ENCODE measurements around the gene TEX52. TPM values are rescaled to one million over a fixed set of nuclear protein-coding genes. Genes with fewer than 3 reads are reported as not detected.

Gene TEX52
- total RNA-seq, 4 donors from 2014 or later, result not detected

DNA sequence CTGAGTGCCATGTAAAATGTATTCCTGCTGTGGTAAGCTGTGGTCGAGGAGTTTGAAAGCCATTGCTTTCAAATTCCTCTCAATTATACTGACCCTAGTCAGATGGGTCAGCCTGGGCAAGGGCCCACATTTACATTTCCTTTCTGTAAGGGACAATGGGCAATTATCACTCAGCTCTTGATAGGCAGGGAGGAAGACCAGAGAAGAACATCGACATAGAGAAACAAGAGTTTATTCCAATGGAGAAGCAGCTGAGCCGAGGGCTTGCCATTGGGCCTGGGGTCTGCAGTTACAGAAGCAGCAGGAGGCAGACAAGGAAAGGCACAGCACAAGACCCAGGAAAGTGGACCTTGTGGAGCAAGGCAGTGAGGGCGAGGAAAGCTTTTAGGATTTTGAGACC, 31.7 kb downstream of the TEX52 start:
- H3K27ac ChIP-seq, result no peak overlapping the region
- DNase-seq, result no peak
- WGBS, 2 donors, result 71 to 83% methylated on average over 4 of the region's 4 CpGs
- H3K4me3 ChIP-seq (replicated peaks in 1 of 3), result no peak overlapping the region
- H3K9me3 ChIP-seq, result no peaks in the 10 kb centered on the region
- intact Hi-C loops (cut with DNase I), result no loop called here
- TF ChIP-seq POLR2A (IDR thresholded peaks at IDR 0.05), result no peak
- TF ChIP-seq, protein P1, sequence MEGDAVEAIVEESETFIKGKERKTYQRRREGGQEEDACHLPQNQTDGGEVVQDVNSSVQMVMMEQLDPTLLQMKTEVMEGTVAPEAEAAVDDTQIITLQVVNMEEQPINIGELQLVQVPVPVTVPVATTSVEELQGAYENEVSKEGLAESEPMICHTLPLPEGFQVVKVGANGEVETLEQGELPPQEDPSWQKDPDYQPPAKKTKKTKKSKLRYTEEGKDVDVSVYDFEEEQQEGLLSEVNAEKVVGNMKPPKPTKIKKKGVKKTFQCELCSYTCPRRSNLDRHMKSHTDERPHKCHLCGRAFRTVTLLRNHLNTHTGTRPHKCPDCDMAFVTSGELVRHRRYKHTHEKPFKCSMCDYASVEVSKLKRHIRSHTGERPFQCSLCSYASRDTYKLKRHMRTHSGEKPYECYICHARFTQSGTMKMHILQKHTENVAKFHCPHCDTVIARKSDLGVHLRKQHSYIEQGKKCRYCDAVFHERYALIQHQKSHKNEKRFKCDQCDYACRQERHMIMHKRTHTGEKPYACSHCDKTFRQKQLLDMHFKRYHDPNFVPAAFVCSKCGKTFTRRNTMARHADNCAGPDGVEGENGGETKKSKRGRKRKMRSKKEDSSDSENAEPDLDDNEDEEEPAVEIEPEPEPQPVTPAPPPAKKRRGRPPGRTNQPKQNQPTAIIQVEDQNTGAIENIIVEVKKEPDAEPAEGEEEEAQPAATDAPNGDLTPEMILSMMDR (IDR thresholded peaks at IDR 0.05), result no peak
- no peaks in the 10 kb centered on the region for H3K27me3 ChIP-seq
- peaks cover 64 to 88% of the 10 kb centered on the region in 2 donors for H3K36me3 ChIP-seq
- H3K4me1 ChIP-seq, result no peaks in the 10 kb centered on the region

DNA sequence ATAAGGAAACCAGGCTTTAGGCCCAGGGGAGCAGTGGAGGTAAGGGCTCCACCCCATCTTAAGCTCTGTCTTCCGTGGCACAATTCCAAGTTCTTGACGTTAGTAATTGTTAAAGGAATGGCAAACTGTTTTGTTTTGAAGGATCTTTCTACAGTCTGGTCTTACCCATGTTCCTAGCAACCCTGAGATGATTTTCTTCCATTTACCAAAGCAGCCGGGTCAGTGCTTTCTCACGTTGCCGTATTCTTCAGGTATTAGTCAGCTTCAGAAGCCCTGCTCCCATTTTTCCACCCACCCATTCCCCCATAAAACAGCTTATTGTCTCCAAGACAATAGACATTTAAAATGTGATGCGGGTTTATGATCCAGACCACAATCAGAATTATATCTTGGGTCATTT, 32.3 kb downstream of the TEX52 start:
- Histone ChIP-seq H3K27ac (no peak overlapping the region), H3K27me3 (no peaks in the 10 kb centered on the region), H3K4me1 (no peaks in the 10 kb centered on the region), H3K9me3 (no peaks in the 10 kb centered on the region), H3K36me3 (peaks cover 67 to 85% of the 10 kb centered on the region in 2 donors), H3K4me3 (replicated peaks in 1 of 3) (no peak overlapping the region)
- no peak for DNase-seq
- intact Hi-C loops (cut with DNase I), result no loop called here
- WGBS, 2 donors, result 80 to 84% methylated on average over 6 of the region's 6 CpGs
- no peak for TF ChIP-seq POLR2A (IDR thresholded peaks at IDR 0.05)
- TF ChIP-seq, protein P1 (IDR thresholded peaks at IDR 0.05), result no peak

DNA sequence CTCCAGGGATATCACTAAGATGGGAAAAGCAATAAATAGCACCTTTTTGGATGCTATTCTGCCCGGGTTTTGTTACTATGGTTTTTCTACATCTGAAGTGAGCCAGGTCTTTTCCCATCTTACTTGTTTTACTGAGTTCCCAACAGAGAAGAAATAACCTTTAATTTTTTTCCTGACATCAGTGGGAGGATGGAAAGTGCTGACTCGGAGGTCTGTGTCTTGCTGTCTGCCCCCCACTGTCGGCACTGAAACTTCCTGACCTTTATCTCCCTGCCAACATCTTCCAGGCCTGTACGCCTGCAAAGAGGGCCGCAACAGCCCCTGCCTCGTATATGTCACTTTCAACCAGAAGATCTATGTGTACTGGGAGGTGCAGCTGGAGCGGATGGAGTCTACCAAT, 33.4 kb downstream of the TEX52 start:
- Histone ChIP-seq H3K9me3 (no peaks in the 10 kb centered on the region), H3K27ac (no peak overlapping the region), H3K36me3 (peaks cover 62 to 80% of the 10 kb centered on the region in 2 donors), H3K27me3 (no peaks in the 10 kb centered on the region), H3K4me1 (no peaks in the 10 kb centered on the region), H3K4me3 (replicated peaks in 1 of 3) (no peak overlapping the region)
- intact Hi-C loops (cut with DNase I), result no loop called here
- no peak for DNase-seq
- WGBS, 2 donors, result 87 to 89% methylated on average over 7 of the region's 7 CpGs
- TF ChIP-seq, protein P1 (IDR thresholded peaks at IDR 0.05), result no peak
- TF ChIP-seq POLR2A (IDR thresholded peaks at IDR 0.05), result no peak

DNA sequence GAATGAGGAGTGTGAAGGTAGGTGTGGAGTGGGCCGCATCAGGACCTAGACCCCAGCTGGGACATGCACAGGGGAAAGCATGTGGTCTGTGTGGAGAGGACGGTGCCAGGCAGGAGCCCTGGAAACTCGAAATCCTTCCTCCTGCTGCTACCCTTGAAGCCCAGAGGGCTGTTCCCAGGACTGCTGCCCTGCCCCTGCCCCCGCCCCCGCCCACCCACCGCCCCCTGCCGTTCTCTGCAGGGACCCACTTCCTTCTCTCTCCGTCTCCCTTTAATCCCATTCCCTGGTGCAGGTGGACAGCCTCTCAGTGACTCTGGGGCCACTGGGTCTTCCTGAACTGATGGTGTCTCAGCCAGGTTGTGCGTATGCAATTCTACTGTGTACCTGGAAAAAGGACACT, 36.4 kb downstream of the TEX52 start:
- Histone ChIP-seq H3K36me3 (peaks cover 56 to 60% of the 10 kb centered on the region in 2 donors), H3K27me3 (no peaks in the 10 kb centered on the region), H3K27ac (no peak overlapping the region), H3K4me3 (replicated peaks in 1 of 3) (no peak overlapping the region), H3K4me1 (peaks cover 0 to 3% of the 10 kb centered on the region in 2 donors), H3K9me3 (no peaks in the 10 kb centered on the region)
- intact Hi-C loops (cut with DNase I), result no loop called here
- DNase-seq, result no peak
- WGBS, 2 donors, result 82 to 91% methylated on average over 9 of the region's 9 CpGs
- TF ChIP-seq POLR2A (IDR thresholded peaks at IDR 0.05), result no peak

DNA sequence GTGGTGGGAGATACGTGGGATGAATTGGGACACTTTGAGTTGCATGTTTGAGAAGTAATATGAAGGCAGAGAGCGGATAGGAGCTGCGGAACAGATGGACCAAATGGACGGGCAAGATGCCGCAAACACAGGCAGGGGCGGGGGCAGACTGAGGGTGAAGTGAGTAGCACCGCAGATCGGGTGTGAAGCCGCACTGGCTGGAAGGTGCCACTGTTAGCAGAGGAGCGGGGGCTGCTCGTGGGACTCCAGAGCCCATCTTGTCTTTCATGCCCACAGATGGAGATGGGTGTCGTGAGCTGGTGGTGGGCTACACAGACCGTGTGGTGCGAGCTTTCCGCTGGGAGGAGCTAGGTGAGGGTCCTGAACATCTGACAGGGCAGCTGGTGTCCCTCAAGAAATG, 37.0 kb downstream of the TEX52 start:
- no peaks in the 10 kb centered on the region for H3K27me3 ChIP-seq
- 95 to 96% methylated on average over 15 of the region's 15 CpGs for WGBS, 2 donors
- TF ChIP-seq, protein P1 (IDR thresholded peaks at IDR 0.05), result no peak
- no peak for TF ChIP-seq POLR2A (IDR thresholded peaks at IDR 0.05)
- H3K36me3 ChIP-seq, result peaks cover 52 to 54% of the 10 kb centered on the region in 2 donors
- no peaks in the 10 kb centered on the region for H3K9me3 ChIP-seq
- intact Hi-C loops (cut with DNase I), result no loop called here
- no peak overlapping the region for H3K27ac ChIP-seq
- no peak for DNase-seq
- peaks cover 0 to 8% of the 10 kb centered on the region in 2 donors for H3K4me1 ChIP-seq
- no peak overlapping the region for H3K4me3 ChIP-seq (replicated peaks in 1 of 3)

All from thyroid gland (tissue), 4 donors.